BLaER1 (cell line): ENCODE results near the gene ARHGAP42.

Source experiments
- H3K27ac ChIP-seq: shearing (Covaris generic); formaldehyde crosslinking; 2 replicates; pipeline ENCODE4 v1.8.1; 2022
- H3K27me3 ChIP-seq: shearing (Covaris generic); formaldehyde crosslinking; 2 replicates; pipeline ENCODE4 v1.8.1; 2022
- H3K36me3 ChIP-seq: shearing (Covaris generic); formaldehyde crosslinking; 2 replicates; pipeline ENCODE4 v1.8.1; 2022
- H3K4me1 ChIP-seq: shearing (Covaris generic); formaldehyde crosslinking; 2 replicates; pipeline ENCODE4 v1.8.1; 2022
- H3K4me2 ChIP-seq: shearing (Covaris generic); formaldehyde crosslinking; 2 replicates; pipeline ENCODE4 v1.8.1; 2022
- H3K4me3 ChIP-seq: shearing (Covaris generic); formaldehyde crosslinking; 2 replicates; pipeline ENCODE4 v1.8.1; 2022
- H3K9ac ChIP-seq: shearing (Covaris generic); formaldehyde crosslinking; 2 replicates; pipeline ENCODE4 v1.8.1; 2022
- H3K9me3 ChIP-seq: shearing (Covaris generic); formaldehyde crosslinking; 2 replicates; pipeline ENCODE4 v1.8.1; 2022
- H4K20me1 ChIP-seq: shearing (Covaris generic); formaldehyde crosslinking; 2 replicates; pipeline ENCODE4 v1.8.1; 2022
- Cebpa-rat ChIP-seq: shearing (Covaris generic); IDR thresholded peaks from 2 replicates; pipeline ENCODE4 v1.8.1; 2022

Gene ARHGAP42

GRCh38 chr11:100667449-100667848 lies 19.6 kb upstream of the ARHGAP42 start:
- Histone ChIP-seq H3K27ac (no peak overlapping the region), H3K36me3 (no peaks in the 10 kb centered on the region), H3K4me3 (no peak overlapping the region), H4K20me1 (no peaks in the 10 kb centered on the region), H3K4me1 (no peaks in the 10 kb centered on the region), H3K4me2 (no peak overlapping the region), H3K9ac (no peak overlapping the region), H3K27me3 (no peaks in the 10 kb centered on the region), H3K9me3 (no peaks in the 10 kb centered on the region)
- no peak for TF ChIP-seq Cebpa-rat

- Histone ChIP-seq H3K9ac (no peak overlapping the region), H3K4me1 (no peaks in the 10 kb centered on the region), H3K27me3 (no peaks in the 10 kb centered on the region), H3K27ac (no peak overlapping the region), H3K4me3 (no peak overlapping the region), H3K36me3 (no peaks in the 10 kb centered on the region), H3K4me2 (no peak overlapping the region), H4K20me1 (no peaks in the 10 kb centered on the region), H3K9me3 (no peaks in the 10 kb centered on the region)
- no peak for TF ChIP-seq Cebpa-rat
Measured at GRCh38 chr11:100670140-100670539, 16.9 kb upstream of the ARHGAP42 start.

GRCh38 chr11:100671471-100671870 lies 15.6 kb upstream of the ARHGAP42 start:
- Histone ChIP-seq H3K27me3 (no peaks in the 10 kb centered on the region), H3K9me3 (no peaks in the 10 kb centered on the region), H3K9ac (no peak overlapping the region), H4K20me1 (no peaks in the 10 kb centered on the region), H3K4me3 (no peak overlapping the region), H3K27ac (no peak overlapping the region), H3K4me1 (no peaks in the 10 kb centered on the region), H3K36me3 (no peaks in the 10 kb centered on the region), H3K4me2 (no peak overlapping the region)
- no peak for TF ChIP-seq Cebpa-rat

DNA sequence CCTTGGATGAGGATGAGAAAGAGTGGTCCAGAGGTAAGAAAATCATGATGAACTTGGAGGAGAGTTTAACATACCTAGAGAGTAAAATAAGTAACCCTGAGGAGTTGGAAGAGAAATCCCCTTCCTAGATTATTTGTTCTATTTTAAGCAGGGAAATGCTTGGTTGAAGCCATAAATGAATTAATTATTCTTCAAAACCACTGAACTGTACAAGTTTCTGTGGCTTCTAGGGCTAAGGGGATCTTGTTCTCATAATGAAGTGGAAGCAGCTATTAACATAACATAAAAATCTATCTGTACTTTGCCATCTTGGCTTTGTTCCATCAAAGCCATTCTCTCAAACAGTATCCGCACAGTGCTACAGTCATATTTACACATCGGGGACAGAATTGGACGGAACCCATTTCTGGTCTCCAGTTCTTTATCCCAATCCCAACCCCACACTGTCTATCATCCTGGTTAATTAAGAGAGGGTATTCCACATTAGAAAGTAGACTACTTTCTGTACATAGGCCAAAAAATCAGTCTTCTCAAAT lies 14.5 kb upstream of the ARHGAP42 start:
- H4K20me1 ChIP-seq = no peaks in the 10 kb centered on the region
- H3K9ac ChIP-seq = no peak overlapping the region
- H3K4me3 ChIP-seq = no peak overlapping the region
- H3K4me2 ChIP-seq = no peak overlapping the region
- H3K27ac ChIP-seq = no peak overlapping the region
- H3K36me3 ChIP-seq = no peaks in the 10 kb centered on the region
- no peaks in the 10 kb centered on the region for H3K4me1 ChIP-seq
- no peaks in the 10 kb centered on the region for H3K27me3 ChIP-seq
- no peak for TF ChIP-seq Cebpa-rat
- H3K9me3 ChIP-seq = no peaks in the 10 kb centered on the region

GRCh38 chr11:100673063-100673462 lies 14.0 kb upstream of the ARHGAP42 start:
- Histone ChIP-seq H3K9me3 (no peaks in the 10 kb centered on the region), H4K20me1 (no peaks in the 10 kb centered on the region), H3K9ac (no peak overlapping the region), H3K36me3 (no peaks in the 10 kb centered on the region), H3K4me3 (no peak overlapping the region), H3K27ac (no peak overlapping the region), H3K4me2 (no peak overlapping the region), H3K4me1 (no peaks in the 10 kb centered on the region), H3K27me3 (no peaks in the 10 kb centered on the region)
- TF ChIP-seq Cebpa-rat = no peak

DNA sequence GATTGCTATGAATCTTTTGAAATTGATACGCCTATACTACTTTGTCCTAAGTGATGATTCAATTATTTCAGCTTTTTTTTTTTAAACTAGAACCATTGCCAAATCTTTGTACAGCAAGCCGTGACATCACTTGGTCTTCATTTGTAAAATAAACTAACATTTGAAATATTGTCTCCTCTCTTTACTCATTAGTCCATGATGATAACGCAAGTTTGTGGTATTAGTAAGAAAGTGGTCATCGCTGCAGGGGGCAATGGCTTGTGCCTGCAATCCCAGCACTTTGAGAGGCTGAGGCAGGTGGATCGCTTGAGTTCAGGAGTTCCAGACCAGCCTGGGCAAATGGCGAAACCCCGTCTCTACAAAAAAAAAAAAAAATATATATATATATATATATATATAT lies 12.9 kb upstream of the ARHGAP42 start:
- H4K20me1 ChIP-seq = no peaks in the 10 kb centered on the region
- no peak overlapping the region for H3K9ac ChIP-seq
- no peaks in the 10 kb centered on the region for H3K9me3 ChIP-seq
- no peaks in the 10 kb centered on the region for H3K27me3 ChIP-seq
- no peak overlapping the region for H3K4me2 ChIP-seq
- H3K4me1 ChIP-seq = no peaks in the 10 kb centered on the region
- no peak for TF ChIP-seq Cebpa-rat
- no peak overlapping the region for H3K27ac ChIP-seq
- H3K4me3 ChIP-seq = no peak overlapping the region
- H3K36me3 ChIP-seq = no peaks in the 10 kb centered on the region

GRCh38 chr11:100675115-100675650 lies 11.9 kb upstream of the ARHGAP42 start:
- Histone ChIP-seq H3K27ac (no peak overlapping the region), H3K27me3 (no peaks in the 10 kb centered on the region), H3K36me3 (no peaks in the 10 kb centered on the region), H3K4me1 (peaks cover 2% of the 10 kb centered on the region; the same call in 1 of the 2 replicates), H3K4me2 (no peak overlapping the region), H3K9ac (no peak overlapping the region), H3K4me3 (no peak overlapping the region), H3K9me3 (no peaks in the 10 kb centered on the region), H4K20me1 (no peaks in the 10 kb centered on the region)
- TF ChIP-seq Cebpa-rat = no peak

- TF ChIP-seq Cebpa-rat = no peak
- Histone ChIP-seq H3K4me3 (no peak overlapping the region), H3K27ac (no peak overlapping the region), H3K4me2 (no peak overlapping the region), H3K9ac (no peak overlapping the region), H3K4me1 (peaks cover 19% of the 10 kb centered on the region), H4K20me1 (no peaks in the 10 kb centered on the region), H3K9me3 (no peaks in the 10 kb centered on the region), H3K27me3 (no peaks in the 10 kb centered on the region), H3K36me3 (no peaks in the 10 kb centered on the region)
Measured at GRCh38 chr11:100676901-100677300, 10.2 kb upstream of the ARHGAP42 start.

DNA sequence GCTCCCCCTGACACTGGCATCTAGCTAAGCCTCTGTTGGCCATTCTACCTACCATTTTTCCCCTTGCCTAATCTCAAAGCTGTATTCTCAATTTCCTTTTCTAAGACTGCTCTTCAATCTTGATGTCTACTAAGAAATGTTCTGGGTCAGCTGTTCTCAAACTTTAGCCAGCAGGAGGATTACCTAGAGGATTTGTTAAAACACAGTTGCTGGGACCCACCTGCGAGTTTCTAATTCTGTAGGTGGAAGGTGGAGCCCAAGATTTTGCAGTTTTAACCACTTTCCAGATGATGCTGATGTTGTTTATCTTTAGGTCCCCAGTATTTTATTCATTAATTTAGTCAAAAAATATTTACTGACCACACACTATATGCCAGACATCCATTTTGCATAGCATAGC lies 9.3 kb upstream of the ARHGAP42 start:
- Histone ChIP-seq H3K9me3 (no peaks in the 10 kb centered on the region), H3K4me3 (no peak overlapping the region), H3K4me1 (peaks cover 28% of the 10 kb centered on the region), H4K20me1 (no peaks in the 10 kb centered on the region), H3K27ac (no peak overlapping the region), H3K27me3 (no peaks in the 10 kb centered on the region), H3K4me2 (no peak overlapping the region), H3K36me3 (no peaks in the 10 kb centered on the region), H3K9ac (no peak overlapping the region)
- TF ChIP-seq Cebpa-rat = no peak

- H3K9ac ChIP-seq = no peak overlapping the region
- H3K36me3 ChIP-seq = no peaks in the 10 kb centered on the region
- peaks cover 43% of the 10 kb centered on the region for H3K4me1 ChIP-seq
- no peak overlapping the region for H3K4me2 ChIP-seq
- H3K27ac ChIP-seq = no peak overlapping the region
- TF ChIP-seq Cebpa-rat = no peak
- H3K9me3 ChIP-seq = no peaks in the 10 kb centered on the region
- H3K27me3 ChIP-seq = no peaks in the 10 kb centered on the region
- H3K4me3 ChIP-seq = no peak overlapping the region
- H4K20me1 ChIP-seq = no peaks in the 10 kb centered on the region
Measured at GRCh38 chr11:100680070-100680469, 7.0 kb upstream of the ARHGAP42 start.

DNA sequence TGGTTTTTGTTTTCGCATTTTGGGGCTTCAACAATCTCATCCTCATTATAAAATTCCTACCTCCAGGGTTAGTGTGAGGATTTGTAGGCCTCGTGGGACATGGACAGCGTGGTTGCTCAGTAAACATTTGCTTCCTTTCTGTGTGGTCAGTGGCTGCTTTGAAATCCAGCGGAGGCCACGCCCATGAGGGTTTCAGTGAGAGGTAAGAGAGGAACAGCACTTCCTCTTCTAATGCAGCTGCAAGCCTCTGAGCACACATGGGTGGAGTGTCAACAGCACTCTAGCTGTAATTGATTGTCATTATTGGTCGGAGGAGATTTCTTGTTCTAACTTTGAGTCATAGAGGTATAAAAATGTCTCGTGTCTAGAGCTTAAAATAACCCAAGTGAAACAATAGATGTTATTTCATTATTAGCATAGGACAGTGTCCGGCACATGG lies 6.0 kb upstream of the ARHGAP42 start:
- H3K9me3 ChIP-seq = no peaks in the 10 kb centered on the region
- H3K4me2 ChIP-seq = peak overlapping the region; percentile 70
- no peaks in the 10 kb centered on the region for H4K20me1 ChIP-seq
- H3K9ac ChIP-seq = no peak overlapping the region
- no peak for TF ChIP-seq Cebpa-rat
- no peaks in the 10 kb centered on the region for H3K36me3 ChIP-seq
- H3K4me1 ChIP-seq = peaks cover 53% of the 10 kb centered on the region
- H3K27me3 ChIP-seq = no peaks in the 10 kb centered on the region
- H3K27ac ChIP-seq = 0 out of 2 replicates have a peak overlapping the region, but pooled peaks have one; percentile 13
- H3K4me3 ChIP-seq = no peak overlapping the region
